Gastroesophageal sphincter (tissue), 3 donors: ENCODE results near the gene GRIK3.

Experiments
- CTCF ChIP-seq, 4 experiments: fragments of 200-600 bp in 2 of 4; fragments of 450-650 bp in 2 of 4; sonication (generic) in 1 of 4; IDR thresholded peaks; one replicate each; pipeline ENCODE4 v1.5.1; 2017 to 2019; ENCODE audit warnings: antibody characterized with exemption in 4 of 4, mild to moderate bottlenecking in 2 of 4, moderate library complexity in 2 of 4
- EP300 ChIP-seq: sonication (generic); formaldehyde crosslinking; IDR thresholded peaks from one replicate; pipeline ENCODE4 v1.6.1; 2017; ENCODE audit warnings: antibody characterized with exemption, mild to moderate bottlenecking
- POLR2A ChIP-seq, 2 donors: fragments of 450-650 bp; IDR thresholded peaks; one replicate each; pipeline ENCODE4 v1.6.1; 2017; ENCODE audit warnings: antibody characterized with exemption in 2 of 2, mild to moderate bottlenecking in 2 of 2, moderate library complexity in 1 of 2
- POLR2AphosphoS5 ChIP-seq: sonication (generic); formaldehyde crosslinking; IDR thresholded peaks from one replicate; pipeline ENCODE4 v1.6.1; 2017; ENCODE audit warnings: antibody characterized with exemption

- no peak for TF ChIP-seq EP300
- no peak for TF ChIP-seq CTCF (IDR thresholded peaks at IDR 0.05)
- no peak for TF ChIP-seq POLR2AphosphoS5
- TF ChIP-seq POLR2A (IDR thresholded peaks at IDR 0.05) = no peak
Measured at GRCh38 chr1:36913484-36914060, 120.7 kb downstream of the GRIK3 start.
